AG10803 (cell line): ENCODE measurements around the gene SIX3.

Source experiments
- DNase-seq: peaks from one replicate; pipeline ENCODE4 v3.0.0; 2010; ENCODE audit warnings: low read depth
- H3K4me3 ChIP-seq: 2 replicates; pipeline ENCODE4 v1.5.1; 2011; ENCODE audit warnings: mild to moderate bottlenecking, low read length, control low read depth
- TF ChIP-seq, protein P1 (sequence below): conservative IDR thresholded peaks from 2 replicates; pipeline ENCODE4 v1.5.1; 2011; ENCODE audit warnings: mild to moderate bottlenecking, low read length, control low read depth, inconsistent platforms

The SIX3 gene

DNA sequence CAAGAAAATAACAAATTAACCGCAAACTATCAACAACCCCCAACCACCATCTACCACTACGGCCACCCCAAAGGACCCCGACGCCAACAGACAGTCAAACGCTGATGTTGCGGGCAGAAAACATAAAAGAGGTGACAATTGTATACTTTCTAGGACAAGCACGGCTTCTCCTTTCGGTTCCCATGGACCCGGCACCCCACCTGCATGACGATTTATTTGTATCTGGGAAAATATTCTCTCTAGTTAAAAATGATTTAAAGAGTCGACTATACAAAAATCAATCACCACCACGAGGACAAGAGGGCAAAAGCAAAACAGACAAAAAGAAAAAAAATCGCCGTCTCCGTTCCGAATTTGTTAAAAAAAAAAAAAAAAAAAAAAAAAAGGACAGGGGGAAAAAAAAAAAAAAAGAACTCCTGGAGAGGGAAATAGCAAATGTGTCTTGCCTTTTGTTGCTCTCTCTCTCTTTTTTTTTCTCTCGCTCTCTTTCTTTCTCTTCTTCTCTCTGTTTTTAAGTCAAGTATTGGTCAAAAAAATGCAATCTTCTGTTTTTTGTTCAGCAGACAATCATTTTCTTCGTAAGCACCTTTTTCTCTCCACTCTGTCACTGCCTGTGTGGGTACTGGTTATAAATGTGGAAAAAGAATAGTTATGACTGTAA is 3.6 kb downstream of the SIX3 start:
- H3K4me3 ChIP-seq, result no peak overlapping the region
- TF ChIP-seq, protein P1, sequence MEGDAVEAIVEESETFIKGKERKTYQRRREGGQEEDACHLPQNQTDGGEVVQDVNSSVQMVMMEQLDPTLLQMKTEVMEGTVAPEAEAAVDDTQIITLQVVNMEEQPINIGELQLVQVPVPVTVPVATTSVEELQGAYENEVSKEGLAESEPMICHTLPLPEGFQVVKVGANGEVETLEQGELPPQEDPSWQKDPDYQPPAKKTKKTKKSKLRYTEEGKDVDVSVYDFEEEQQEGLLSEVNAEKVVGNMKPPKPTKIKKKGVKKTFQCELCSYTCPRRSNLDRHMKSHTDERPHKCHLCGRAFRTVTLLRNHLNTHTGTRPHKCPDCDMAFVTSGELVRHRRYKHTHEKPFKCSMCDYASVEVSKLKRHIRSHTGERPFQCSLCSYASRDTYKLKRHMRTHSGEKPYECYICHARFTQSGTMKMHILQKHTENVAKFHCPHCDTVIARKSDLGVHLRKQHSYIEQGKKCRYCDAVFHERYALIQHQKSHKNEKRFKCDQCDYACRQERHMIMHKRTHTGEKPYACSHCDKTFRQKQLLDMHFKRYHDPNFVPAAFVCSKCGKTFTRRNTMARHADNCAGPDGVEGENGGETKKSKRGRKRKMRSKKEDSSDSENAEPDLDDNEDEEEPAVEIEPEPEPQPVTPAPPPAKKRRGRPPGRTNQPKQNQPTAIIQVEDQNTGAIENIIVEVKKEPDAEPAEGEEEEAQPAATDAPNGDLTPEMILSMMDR, result no peak
- no peak for DNase-seq

DNA sequence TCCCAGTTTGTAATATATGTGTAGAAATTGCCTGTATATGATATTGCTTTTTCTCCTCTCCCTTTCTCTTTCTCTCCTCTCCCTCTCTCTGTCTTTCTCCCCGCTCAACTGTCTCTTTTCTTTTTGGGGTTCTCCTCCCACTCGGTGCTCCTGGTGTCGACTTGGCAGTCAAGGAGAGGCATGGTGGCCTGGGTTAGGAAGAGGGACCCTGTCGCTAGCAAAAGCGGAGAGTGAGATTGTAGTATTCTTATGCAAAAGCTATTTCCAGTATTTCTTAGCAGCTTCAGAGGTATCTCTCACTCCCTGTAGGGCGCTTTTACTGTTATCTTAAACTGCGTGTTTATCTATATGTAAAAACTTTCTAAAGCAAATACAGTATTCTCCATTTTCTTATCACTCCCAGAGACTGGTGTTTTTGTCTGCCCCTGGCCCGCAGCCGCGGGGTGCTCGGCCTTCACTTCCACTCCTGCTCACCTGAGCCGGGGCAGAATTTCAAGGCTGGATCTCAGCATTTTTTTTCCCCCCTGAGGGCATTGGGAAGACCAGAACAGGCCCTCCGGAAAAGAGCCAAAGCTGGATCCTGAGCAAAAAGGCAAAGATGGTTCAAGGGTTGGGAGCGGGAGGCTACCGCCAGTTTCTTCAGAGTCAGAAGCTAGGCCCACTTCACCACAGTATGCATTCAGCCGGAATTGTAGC is 4.3 kb downstream of the SIX3 start:
- H3K4me3 ChIP-seq, result no peak overlapping the region
- DNase-seq, result no peak
- TF ChIP-seq, protein P1, result no peak

DNA sequence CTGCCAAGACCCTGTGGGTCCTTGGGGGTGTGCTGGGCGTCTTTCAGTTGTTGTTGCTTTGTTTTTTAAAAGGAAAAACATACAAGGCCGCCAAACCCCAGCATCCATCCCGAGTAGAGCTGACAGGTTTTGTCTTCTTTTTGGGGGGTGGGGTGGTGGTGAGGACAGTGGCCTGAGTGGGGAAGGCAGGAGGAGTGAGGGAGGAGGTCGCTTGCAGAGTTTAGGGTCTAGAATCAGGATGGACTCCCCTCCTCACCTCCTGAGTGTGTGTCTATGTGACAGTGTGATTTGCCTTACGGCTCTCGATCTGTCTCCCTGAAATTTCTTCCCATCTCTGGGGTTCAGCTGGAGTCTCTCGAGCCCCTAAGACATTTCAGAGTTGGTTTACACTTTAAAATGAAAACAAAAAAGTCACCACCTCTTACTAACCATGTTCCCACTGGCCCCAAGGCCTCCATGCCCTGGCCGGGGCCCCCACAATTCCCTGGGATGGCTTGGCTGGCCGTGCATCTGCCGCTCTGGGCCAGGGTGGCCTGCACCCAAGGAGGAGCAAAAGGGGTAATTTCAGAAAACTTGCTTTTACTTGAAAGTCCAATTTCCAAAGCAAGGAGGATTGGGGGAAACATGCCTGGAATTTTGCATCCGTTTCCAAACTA is 5.0 kb downstream of the SIX3 start:
- TF ChIP-seq, protein P1, result no peak
- no peak for DNase-seq
- H3K4me3 ChIP-seq, result no peak overlapping the region

DNA sequence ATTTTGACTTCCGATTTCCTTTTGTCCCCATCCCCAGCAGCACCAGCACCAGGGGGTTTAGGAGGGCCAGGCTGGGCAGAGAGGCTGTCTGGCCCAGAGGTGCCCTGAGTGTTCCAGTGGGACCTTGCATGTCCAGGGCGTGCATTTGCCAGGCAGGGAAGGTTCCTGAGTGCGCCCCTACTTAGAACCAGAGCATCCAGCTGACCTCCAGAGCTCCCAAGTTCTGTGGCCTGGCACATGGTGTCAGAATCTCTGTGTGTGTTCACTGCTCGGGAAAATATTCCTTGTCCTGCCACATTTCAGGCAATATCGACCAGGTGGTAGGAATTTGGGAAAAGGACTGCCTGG is 5.5 kb downstream of the SIX3 start:
- no peak for DNase-seq
- TF ChIP-seq, protein P1, result no peak
- H3K4me3 ChIP-seq, result no peak overlapping the region

DNA sequence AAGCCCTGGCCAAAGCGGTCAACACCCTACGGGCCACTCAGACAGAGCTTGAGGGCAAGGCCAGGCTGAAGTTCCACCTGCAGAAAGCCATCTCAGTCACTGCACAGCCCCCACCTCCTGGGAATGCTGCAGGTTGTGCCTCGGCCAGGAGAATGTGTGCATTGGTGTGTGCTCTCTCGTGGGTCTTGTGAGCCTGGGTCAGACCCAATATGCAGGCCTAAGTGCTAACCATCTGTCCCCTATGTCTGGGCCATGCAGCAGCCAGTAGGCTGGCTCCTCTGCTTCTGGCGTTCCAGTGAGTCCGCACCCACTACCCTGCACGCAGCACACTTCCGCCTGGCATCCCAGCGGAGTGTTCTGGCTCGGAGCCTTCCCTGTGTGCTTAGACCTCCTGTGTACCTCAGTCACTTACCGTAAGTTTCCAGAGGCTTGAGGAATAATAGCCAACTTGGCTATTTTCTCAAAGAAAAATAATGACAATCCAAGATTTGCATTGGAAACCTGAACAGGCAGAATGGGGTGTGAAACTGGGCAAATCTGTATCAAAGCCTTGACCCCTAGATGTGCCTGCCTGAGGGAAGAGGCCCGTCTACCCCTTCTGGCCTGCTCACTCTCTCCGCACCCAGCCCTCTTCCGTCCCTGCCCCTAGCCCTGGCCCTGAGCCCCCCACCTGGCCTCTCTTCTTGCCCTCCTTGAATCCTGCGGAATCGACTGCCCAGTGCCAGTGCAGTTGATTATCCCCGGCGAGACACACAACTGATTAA is 7.2 kb downstream of the SIX3 start:
- DNase-seq, result no peak
- TF ChIP-seq, protein P1, result no peak
- H3K4me3 ChIP-seq, result no peak overlapping the region

DNA sequence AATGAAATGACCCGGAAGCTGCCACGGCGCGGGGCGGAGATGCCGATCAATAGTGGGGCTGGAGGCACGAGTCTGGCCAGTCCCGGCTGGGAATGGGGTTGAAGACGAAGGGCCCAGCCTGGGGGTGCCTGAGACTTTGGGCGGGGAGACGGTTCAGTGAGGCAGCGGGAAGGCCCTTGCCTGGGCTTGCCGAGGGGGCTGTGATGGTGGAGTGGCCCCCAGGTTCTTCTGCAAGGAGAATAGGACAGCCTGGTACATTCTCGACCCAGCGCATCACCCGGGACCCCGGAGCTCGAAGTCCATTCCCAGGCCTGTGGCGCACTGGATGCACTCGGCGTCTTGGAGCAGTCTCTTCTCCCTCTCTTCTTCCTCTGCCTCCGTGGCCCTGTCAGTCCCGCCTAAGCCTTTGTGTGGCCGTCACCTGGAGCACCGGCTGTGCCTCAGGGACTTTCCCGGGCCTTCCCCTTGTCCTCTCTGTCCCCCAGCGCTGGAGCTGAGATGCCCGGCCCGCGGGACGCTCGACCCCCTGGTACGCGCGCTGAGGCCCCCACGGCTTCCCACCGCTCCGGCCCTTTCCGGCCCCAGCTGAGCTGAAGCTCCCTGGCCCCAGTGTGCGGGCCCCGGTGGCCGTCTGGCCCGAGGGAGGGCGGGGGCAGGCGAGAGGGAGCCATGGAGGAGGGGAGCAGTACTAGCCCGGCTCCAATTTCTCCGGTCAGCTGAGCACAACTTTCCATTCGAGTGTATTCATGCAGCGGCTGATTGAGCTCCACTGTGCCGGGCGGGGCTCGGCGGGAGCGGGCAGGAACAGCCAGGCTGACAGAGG is 8.0 kb downstream of the SIX3 start:
- H3K4me3 ChIP-seq, result no peak overlapping the region
- peak; percentile 20 for DNase-seq
- TF ChIP-seq, protein P1, result no peak
